Endodermal cell (in vitro differentiated cells): ENCODE measurements around the gene RNASEH1. TPM values are rescaled to one million over a fixed set of nuclear protein-coding genes. Genes with fewer than 3 reads are reported as not detected.
"Not testable (repeated sequence)": the region's sequence is repeated elsewhere in the genome, so short reads cannot be mapped to it uniquely, and the experiment has no call there.

Source experiments
- DNase-seq: peaks from one replicate; pipeline ENCODE4 v3.0.0-alpha.2; 2017
- H3K27ac ChIP-seq: 2 replicates; pipeline ENCODE4 v1.5.1; 2013; ENCODE audit warnings: mild to moderate bottlenecking, low read depth, low read length, moderate library complexity
- H3K27me3 ChIP-seq: 2 replicates; pipeline ENCODE4 v1.6.1; 2013; ENCODE audit warnings: mild to moderate bottlenecking, low read length, moderate library complexity; ENCODE audit not compliant: insufficient read depth, control insufficient read depth, poor library complexity, severe bottlenecking
- H3K36me3 ChIP-seq: 2 replicates; pipeline ENCODE4 v1.7.0; 2013; ENCODE audit warnings: mild to moderate bottlenecking, low read length, moderate library complexity; ENCODE audit not compliant: control insufficient read depth, insufficient read depth
- H3K4me1 ChIP-seq: one replicate; pipeline ENCODE4 v1.7.0; 2013; ENCODE audit warnings: low read length; ENCODE audit not compliant: control insufficient read depth, insufficient read depth
- H3K4me3 ChIP-seq: 2 replicates; pipeline ENCODE4 v1.5.1; 2013; ENCODE audit warnings: mild to moderate bottlenecking, low read length, moderate library complexity
- H3K9ac ChIP-seq: 2 replicates; pipeline ENCODE4 v1.6.1; 2013; ENCODE audit warnings: mild to moderate bottlenecking, low read length, moderate library complexity; ENCODE audit not compliant: poor library complexity, severe bottlenecking; ENCODE audit errors: extremely low read depth
- H3K9me3 ChIP-seq: 2 replicates; pipeline ENCODE4 v1.6.1; 2013; ENCODE audit warnings: mild to moderate bottlenecking, low read length, moderate library complexity; ENCODE audit not compliant: control insufficient read depth
- H3K27ac Mint-ChIP-seq: 2 replicates; pipeline ENCODE4 v1.8.0; 2020; ENCODE audit warnings: mixed read lengths
- H3K27me3 Mint-ChIP-seq: 2 replicates; pipeline ENCODE4 v1.8.0; 2021; ENCODE audit warnings: mild to moderate bottlenecking, mixed read lengths; ENCODE audit not compliant: insufficient read depth
- H3K36me3 Mint-ChIP-seq: 2 replicates; pipeline ENCODE4 v1.8.0; 2020; ENCODE audit warnings: low read depth, mixed read lengths
- H3K4me1 Mint-ChIP-seq: 2 replicates; pipeline ENCODE4 v1.8.0; 2020; ENCODE audit warnings: mixed read lengths
- H3K4me3 Mint-ChIP-seq: 2 replicates; pipeline ENCODE4 v1.8.0; 2020; ENCODE audit warnings: mild to moderate bottlenecking, moderate library complexity, mixed read lengths
- H3K9me3 Mint-ChIP-seq: 2 replicates; pipeline ENCODE4 v1.8.0; 2020; ENCODE audit warnings: mild to moderate bottlenecking, mixed read lengths
- WGBS, 2 experiments: methylation state at CpG; one replicate each; pipeline versions ENCODE4 v1.1.5 to v1.1.7; 2013; ENCODE audit warnings: missing lambda C conversion rate in 2 of 2, mixed read lengths in 1 of 2; ENCODE audit not compliant: insufficient coverage in 1 of 2, insufficient read length in 1 of 2; 5-methylcytosine and 5-hydroxymethylcytosine counted together
- total RNA-seq, 2 donors: library from RNA; stranded (reverse); fragmentation: NEBNext Ultra II Directional in 1 of 2; extraction: Animal tissue kit (Norgen Biotek cat#: 25700) in 1 of 2; gene quantifications; 2 replicates in 1 of 2; 3 replicates in 1 of 2; pipeline ENCODE4 v1.2.1, GENCODE V29; 2021
- TF ChIP-seq, protein P1 (sequence below): fragments of 200-600 bp; sonication (generic); conservative IDR thresholded peaks from 2 replicates; pipeline ENCODE4 v1.5.0; 2021; ENCODE audit warnings: antibody characterized with exemption, mild to moderate bottlenecking

Gene RNASEH1
- total RNA-seq, 2 donors from 2014 or later, result 28.2 to 35.2 TPM

DNA sequence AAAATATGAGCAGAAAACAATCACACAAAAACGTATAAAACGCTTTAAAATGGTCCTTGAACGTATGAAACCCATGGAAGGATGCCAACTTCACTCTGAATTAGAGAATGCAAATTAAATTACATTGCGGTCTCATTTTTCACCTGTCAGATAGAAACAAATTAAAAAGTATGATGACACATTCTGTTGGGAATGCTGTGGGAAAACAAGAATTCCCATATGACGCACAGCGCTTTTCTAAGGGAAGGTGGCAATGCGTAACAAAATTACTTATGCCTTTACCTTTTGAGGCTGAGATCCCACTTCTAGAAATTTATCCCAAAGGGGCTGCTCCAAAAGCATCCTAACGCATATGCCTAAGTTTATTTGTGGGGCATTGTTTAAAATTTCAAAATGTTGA is 13.2 kb upstream of the RNASEH1 start:
- H3K27me3 Mint-ChIP-seq, result no peaks in the 10 kb centered on the region
- peaks cover 9% of the 10 kb centered on the region for H3K36me3 Mint-ChIP-seq
- peaks cover 17% of the 10 kb centered on the region for H3K4me1 Mint-ChIP-seq
- H3K27ac ChIP-seq, result no peak overlapping the region
- DNase-seq, result no peak
- H3K9ac ChIP-seq, result no peak overlapping the region
- no peaks in the 10 kb centered on the region for H3K9me3 ChIP-seq
- H3K4me3 ChIP-seq, result no peak overlapping the region
- no peaks in the 10 kb centered on the region for H3K9me3 Mint-ChIP-seq
- TF ChIP-seq, protein P1, sequence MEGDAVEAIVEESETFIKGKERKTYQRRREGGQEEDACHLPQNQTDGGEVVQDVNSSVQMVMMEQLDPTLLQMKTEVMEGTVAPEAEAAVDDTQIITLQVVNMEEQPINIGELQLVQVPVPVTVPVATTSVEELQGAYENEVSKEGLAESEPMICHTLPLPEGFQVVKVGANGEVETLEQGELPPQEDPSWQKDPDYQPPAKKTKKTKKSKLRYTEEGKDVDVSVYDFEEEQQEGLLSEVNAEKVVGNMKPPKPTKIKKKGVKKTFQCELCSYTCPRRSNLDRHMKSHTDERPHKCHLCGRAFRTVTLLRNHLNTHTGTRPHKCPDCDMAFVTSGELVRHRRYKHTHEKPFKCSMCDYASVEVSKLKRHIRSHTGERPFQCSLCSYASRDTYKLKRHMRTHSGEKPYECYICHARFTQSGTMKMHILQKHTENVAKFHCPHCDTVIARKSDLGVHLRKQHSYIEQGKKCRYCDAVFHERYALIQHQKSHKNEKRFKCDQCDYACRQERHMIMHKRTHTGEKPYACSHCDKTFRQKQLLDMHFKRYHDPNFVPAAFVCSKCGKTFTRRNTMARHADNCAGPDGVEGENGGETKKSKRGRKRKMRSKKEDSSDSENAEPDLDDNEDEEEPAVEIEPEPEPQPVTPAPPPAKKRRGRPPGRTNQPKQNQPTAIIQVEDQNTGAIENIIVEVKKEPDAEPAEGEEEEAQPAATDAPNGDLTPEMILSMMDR, result no peak
- H3K27ac Mint-ChIP-seq, result no peak overlapping the region
- no peaks in the 10 kb centered on the region for H3K4me1 ChIP-seq
- H3K4me3 Mint-ChIP-seq, result no peak overlapping the region
- H3K36me3 ChIP-seq, result peaks cover 4% of the 10 kb centered on the region
- H3K27me3 ChIP-seq, result no peaks in the 10 kb centered on the region
- 89 to 96% methylated on average over 8 of the region's 8 CpGs for WGBS, 2 experiments

DNA sequence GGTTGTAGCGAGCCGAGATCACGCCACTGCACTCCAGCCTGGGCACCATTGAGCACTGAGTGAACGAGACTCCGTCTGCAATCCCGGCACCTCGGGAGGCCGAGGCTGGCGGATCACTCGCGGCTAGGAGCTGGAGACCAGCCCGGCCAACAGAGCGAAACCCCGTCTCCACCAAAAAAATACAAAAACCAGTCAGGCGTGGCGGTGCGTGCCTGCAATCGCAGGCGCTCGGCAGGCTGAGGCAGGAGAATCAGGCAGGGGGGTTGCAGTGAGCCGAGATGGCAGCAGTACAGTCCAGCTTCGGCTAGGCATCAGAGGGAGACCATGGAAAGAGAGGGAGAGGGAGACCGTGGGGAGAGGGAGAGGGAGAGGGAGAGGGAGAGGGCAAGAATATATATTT is 11.5 kb upstream of the RNASEH1 start:
- not testable (repeated sequence) for H3K9ac ChIP-seq, DNase-seq, H3K9me3 ChIP-seq, H3K4me3 Mint-ChIP-seq, H3K27ac Mint-ChIP-seq, H3K27me3 Mint-ChIP-seq, H3K36me3 ChIP-seq, H3K27ac ChIP-seq, H3K36me3 Mint-ChIP-seq, H3K9me3 Mint-ChIP-seq, H3K4me3 ChIP-seq, H3K27me3 ChIP-seq, H3K4me1 ChIP-seq
- H3K4me1 Mint-ChIP-seq, result peaks cover 14% of the 10 kb centered on the region
- 97% methylated on average over 16 of the region's 23 CpGs; no CpG with 5 or more reads in 1 of the 2 experiments for WGBS, 2 experiments

DNA sequence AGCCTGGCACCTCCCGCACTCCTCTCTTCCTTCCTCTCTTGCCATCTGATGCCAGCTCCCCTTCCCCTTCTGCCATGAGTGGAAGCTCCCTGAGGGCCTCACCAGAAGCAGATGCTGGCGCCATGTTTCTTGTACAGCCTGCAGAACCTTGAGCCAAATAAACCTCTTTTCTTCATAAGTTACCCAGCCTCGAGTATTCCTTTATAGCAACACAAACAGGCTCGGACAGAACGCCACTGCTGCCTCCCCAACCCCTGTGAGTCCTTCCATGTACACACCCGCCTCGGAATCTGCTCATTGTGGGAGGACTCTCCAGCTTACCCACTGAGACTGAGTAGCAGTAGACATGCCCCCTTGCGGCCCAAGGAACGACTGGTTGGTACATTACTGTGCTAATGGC is 8.7 kb upstream of the RNASEH1 start:
- H3K27ac ChIP-seq, result no peak overlapping the region
- H3K9me3 Mint-ChIP-seq, result no peaks in the 10 kb centered on the region
- H3K4me1 ChIP-seq, result no peaks in the 10 kb centered on the region
- H3K4me3 ChIP-seq, result no peak overlapping the region
- no peaks in the 10 kb centered on the region for H3K9me3 ChIP-seq
- peaks cover 11% of the 10 kb centered on the region for H3K4me1 Mint-ChIP-seq
- H3K36me3 Mint-ChIP-seq, result peaks cover 9% of the 10 kb centered on the region
- H3K9ac ChIP-seq, result no peak overlapping the region
- H3K27ac Mint-ChIP-seq, result no peak overlapping the region
- H3K36me3 ChIP-seq, result no peaks in the 10 kb centered on the region
- no peak overlapping the region for H3K4me3 Mint-ChIP-seq
- no peak for DNase-seq
- WGBS, 2 experiments, result 93 to 96% methylated on average over 7 to 9 of the region's 9 CpGs
- TF ChIP-seq, protein P1, result no peak
- no peaks in the 10 kb centered on the region for H3K27me3 Mint-ChIP-seq
- no peaks in the 10 kb centered on the region for H3K27me3 ChIP-seq

DNA sequence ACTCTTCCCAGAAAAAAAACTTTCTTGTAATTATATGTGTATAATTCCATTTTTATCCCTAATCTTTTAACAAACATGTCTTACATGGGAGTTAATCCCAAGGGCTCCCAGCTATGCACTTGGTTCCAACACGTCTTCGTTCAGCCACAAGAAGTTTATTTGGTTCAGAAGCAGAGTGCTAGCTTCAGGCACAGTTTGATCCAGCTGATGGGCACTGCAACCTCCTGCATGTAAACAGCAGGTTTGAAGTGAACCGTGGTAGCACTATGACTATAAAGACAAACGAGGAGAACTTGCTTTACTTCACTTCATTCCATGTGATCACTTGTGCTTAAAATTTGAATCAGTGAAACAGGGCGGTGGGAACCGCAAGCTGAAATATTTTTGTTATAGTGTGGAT is 7.0 kb upstream of the RNASEH1 start:
- no peaks in the 10 kb centered on the region for H3K27me3 Mint-ChIP-seq
- Histone ChIP-seq H3K27me3 (no peaks in the 10 kb centered on the region), H3K36me3 (no peaks in the 10 kb centered on the region), H3K4me3 (no peak overlapping the region), H3K9ac (no peak overlapping the region), H3K4me1 (no peaks in the 10 kb centered on the region), H3K27ac (no peak overlapping the region), H3K9me3 (no peaks in the 10 kb centered on the region)
- DNase-seq, result no peak
- H3K9me3 Mint-ChIP-seq, result no peaks in the 10 kb centered on the region
- peaks cover 15% of the 10 kb centered on the region for H3K36me3 Mint-ChIP-seq
- H3K4me3 Mint-ChIP-seq, result no peak overlapping the region
- peaks cover 7% of the 10 kb centered on the region for H3K4me1 Mint-ChIP-seq
- 72 to 73% methylated on average over 4 of the region's 6 CpGs for WGBS, 2 experiments
- no peak overlapping the region for H3K27ac Mint-ChIP-seq
- TF ChIP-seq, protein P1, result no peak
